GM18909 (cell line): ENCODE results near the gene RAB18.
"Not testable (repeated sequence)": the region's sequence is repeated elsewhere in the genome, so short reads cannot be mapped to it uniquely, and the experiment has no call there.

Experiments used
- ATAC-seq: cut with Tn5 transposase; IDR thresholded peaks from one replicate; pipeline ENCODE4 v1.9.1; 2021; ENCODE audit warnings: mild to moderate bottlenecking; ENCODE audit not compliant: unreplicated experiment, poor library complexity

The RAB18 gene

DNA sequence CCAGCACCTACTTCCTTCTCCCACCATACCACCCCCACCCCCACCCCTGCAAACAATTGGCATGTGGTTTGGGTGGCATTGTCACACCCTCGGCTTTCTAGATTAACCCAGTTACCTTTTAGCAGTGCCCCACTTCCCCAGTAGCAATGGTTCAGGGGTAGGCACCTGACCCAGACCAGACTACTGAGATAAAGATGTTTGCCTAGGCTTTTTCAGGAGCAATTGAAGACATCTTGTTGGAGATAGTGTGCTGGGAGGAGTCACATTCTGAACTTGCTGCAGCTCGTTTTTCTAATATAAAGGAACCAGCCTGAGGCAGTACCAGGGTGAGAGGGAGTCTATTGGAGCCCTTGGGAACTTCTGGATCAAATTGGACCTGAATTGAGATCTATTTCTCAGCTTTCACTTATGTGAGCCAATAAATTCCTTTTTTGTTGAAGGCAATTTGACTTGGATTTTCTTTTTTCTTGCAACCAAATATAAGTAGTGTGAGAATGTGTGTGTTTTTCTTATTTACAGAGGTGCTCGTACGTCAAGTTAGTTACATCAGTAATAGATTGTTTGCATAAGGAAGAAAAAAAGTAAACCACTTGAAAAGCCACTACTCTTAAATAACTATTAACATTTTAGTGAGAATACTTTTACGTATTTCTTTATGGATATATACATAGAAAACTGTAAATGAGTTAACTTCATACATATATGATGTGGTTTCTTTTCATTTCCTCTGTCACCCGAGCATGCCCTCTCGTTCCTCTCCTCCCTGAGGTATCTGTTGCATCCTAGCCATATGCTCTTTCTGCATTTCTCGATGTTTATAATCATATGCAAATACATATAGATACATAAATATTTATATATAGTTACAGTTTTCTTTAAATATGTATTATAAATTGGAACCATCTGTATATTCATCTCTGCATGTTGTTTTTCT, 38.0 kb downstream of the RAB18 start:
- no peak for ATAC-seq

- no peak for ATAC-seq
These were observed 38.7 kb downstream of the RAB18 start for GRCh38 chr10:27542812-27543211.

DNA sequence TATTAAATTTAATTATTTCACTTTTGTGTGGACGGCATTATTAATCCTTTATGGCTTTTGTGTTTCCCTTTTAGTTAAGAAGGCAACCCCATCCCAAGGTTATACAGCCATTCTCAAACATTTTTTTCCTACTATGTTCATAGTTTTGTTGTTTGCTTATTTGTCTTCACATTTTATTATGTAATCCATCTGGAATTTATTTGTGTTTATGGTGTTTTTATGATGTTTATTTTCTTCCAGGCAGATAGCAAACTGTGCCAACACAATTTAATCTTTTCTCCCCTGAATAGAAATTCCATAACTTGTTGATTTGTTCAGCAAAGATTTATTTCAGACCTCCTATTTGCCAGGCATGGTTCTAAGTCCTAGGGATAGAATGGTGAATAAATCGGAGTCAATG, 42.9 kb downstream of the RAB18 start:
- no peak for ATAC-seq

GRCh38 chr10:27547482-27547881, 43.4 kb downstream of the RAB18 start:
- no peak for ATAC-seq

DNA sequence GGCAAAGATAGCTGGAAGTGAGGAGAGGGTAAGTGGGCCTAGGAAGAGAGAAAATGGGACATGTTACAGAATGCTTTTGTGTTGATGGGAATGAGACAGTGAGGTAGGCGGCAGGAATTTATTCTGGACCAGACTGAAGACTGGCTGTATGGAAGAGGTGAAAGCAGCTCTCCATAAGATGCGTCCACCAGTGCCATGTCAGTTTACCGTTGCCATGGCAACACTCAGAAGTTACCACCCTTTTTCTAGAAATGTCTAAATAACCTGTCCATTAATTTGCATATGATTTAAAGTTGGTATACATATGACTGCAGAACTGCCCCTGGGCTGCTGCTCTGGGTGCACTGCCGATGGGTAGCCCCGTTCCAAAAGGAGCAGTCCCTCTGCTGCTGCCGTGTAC, 46.7 kb downstream of the RAB18 start:
- ATAC-seq = no peak

DNA sequence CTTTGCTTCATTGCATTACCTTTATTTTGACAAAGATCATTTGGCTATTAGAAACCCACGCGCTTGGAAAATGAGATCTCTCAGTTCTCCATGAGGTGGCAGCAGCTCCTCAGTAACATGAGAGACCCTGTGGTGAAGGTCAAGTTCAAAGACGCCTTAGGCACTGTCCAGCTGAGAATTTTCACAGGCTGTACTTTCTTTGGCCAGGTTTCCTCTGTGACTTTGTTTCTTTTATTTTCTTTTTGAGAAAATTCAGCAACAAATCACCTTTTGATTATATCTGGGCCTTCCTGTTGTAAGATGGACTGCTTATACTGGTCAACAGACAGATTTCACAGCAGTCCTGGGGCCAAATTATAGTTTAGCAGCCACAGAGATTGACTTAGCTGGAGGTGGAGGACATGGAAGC, 54.5 kb downstream of the RAB18 start:
- no peak for ATAC-seq

DNA sequence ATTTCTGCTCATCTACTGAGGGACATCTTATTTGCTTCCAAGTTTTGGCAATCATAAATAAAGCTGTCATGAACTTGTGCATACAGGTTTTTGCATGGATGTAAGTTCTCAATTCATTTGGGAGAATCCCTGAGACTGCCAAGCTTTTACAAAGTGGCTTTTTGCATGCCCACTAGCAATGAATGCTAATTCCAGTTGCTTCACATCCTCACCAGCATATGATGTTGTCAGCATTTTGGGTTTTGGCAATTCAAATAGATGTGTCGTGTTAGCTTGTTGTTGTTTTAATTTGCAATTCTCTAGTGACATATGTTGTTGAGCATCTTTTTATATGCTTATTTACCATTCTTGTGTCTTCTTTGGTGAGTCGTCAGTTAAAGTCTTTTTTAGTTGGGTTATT, 57.2 kb downstream of the RAB18 start:
- ATAC-seq = no peak

DNA sequence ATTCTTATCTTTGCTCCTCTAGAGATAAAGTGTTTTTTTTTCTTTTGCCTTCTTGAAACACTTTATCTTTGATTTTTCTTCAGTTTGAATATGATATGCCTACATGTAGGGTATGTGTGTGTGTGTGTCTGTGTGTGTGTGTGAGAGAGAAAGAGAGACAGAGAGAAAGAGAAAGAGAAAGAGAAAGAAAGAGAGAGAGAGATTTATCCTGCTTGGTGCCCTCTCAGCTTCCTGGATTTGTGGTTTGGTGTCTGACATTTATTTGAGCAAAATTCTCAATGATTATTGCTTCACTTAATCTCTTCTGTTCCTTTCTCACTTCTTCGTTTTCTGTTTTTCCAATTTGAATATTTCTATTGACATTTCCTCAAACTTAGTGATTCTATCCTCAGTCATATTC, 60.3 kb downstream of the RAB18 start:
- ATAC-seq = no peak

- no peak for ATAC-seq
These were observed 60.8 kb downstream of the RAB18 start for GRCh38 chr10:27564880-27565279.

DNA sequence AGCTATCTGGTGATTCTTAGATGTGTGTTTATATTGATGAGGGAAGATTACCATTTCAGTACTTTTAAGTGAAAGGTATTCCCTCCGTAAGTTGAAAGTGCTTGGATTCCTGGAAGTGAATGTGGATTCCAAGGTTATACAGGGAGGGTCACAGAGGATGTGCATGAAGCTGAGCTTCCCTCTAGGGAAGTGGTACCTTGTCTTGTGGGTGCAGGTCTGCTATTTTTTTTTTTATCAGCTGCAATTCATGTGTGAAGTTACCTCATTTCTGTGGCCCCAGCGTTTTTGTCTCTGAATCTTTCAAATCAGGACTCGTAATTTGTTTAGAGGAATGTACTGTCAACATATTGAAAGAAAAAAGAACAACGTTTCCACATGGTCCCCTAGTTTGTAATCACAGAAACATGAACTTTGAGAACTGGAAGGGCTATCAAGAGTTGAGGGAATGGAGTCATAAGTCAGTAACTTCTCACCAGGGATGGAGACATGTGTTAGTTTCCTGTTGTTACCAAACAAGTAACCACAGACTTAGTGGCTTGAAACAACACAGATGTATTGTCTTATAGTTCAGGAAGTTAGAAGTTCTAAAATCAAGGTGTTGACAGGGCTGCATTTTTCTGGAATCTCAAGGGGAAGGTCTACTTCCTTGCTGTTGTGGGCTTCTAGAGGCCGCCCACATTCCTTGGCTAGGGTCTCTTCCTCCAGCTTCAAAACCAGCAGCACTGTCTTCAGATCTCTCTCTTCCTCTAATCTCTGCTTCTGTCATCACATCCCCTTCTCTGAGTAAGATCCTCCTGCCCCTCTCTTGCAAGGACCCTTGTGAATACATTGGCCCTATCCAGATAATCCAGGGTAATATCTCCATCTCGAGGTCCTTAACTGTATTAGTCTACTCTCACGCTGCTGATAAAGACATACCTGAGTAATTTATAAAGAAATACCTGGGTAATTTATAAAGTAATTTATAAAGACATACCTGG, 64.4 kb downstream of the RAB18 start:
- no peak for ATAC-seq

DNA sequence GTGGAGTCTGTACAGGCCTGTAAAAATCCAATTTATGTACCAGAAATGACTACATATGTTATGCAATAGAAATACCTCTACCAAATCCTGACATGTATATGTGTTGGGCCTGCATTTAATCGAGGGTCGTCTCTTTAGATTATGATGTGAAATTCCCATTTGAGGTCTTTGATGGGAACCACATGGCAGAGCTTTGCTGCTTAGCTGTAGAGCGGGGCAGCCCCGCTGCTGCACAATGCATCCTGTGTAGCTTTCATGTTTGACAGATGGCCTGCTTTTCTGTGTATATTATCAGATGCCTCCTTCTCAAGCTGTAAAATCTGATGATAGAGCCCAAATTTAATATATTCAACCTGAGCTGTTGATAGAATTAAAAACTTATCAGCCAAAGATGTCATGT, 65.8 kb downstream of the RAB18 start:
- no peak for ATAC-seq

- ATAC-seq = not testable (repeated sequence)
These were observed 72.9 kb downstream of the RAB18 start for GRCh38 chr10:27577038-27577437.

GRCh38 chr10:27578316-27578715, 74.2 kb downstream of the RAB18 start:
- no peak for ATAC-seq

DNA sequence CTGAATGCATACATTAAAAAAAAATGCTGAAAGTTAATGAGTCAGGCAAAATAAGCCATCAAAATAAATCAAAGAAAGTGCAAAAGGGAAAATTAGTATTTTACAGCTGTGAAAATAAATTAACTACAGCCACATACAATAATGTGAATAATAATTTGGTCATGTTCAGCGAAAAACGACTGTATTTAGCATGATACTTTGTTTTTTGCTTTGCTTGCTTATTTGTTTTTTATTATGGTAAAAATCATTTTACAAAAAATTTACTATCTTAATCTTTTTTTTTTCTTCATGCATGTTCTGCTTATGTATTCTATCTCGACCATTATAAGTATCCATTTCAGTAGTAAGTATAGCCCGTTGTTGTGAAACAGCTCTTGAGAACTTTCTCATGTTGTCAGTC, 77.1 kb downstream of the RAB18 start:
- no peak for ATAC-seq

GRCh38 chr10:27584302-27584701, 80.2 kb downstream of the RAB18 start:
- no peak for ATAC-seq
